ENCODE results near the gene YPEL1.
"Not testable (repeated sequence)": the region's sequence is repeated elsewhere in the genome, so short reads cannot be mapped to it uniquely, and the experiment has no call there.

The YPEL1 gene

DNA sequence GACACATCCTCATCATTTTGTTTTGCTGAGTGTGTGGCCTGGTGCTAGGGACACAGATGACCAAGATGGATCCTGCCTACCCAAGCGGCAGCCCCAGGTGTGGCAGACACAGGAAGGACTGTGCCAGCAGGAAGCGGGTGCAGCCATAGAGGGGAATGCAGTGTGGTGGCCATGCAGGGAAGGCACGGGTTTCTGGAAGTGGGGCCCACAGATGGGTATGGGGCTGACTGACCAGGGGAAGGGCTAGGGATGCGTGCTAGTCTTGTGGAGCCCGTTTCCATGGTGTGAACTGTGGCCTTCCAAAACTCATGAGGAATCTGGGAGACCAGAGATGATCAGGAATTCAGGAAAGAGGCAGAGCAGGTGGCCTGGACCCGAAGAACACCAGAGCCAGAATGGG is 33.5 kb downstream of the YPEL1 start:
- FAIRE-seq: no peak
- DNase-seq (ENCODE audit: insufficient read length, low spot score): no peak

DNA sequence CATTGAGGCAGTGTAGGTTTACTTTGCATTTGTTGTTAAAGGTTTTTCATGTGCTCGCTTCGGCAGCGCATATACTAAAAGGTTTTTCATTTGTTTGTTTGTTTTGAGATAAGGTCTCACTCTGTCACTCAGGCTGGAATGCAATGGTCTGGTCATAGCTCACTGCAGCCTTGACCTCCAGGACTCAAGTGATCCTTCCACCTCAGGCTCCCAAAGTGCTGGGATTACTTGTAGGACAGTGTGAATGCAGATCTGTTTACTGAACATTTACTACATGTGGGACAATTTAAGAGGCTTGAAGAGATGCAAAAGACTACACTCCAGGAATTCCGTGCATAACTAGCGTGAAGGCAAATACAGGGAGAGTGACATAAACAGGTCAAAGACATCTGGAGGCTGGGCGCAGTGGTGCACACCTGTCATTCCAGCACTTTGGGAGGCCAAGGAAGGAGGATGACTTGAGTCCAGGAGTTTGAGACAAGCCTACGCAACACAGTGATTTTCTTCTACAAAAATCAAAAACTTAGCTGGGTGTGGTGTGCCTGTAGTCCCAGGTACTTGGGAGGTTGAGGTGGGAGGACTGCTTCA is 34.1 kb downstream of the YPEL1 start:
- no peak for DNase-seq (ENCODE audit: insufficient read length, low spot score)
- FAIRE-seq: no peak

DNA sequence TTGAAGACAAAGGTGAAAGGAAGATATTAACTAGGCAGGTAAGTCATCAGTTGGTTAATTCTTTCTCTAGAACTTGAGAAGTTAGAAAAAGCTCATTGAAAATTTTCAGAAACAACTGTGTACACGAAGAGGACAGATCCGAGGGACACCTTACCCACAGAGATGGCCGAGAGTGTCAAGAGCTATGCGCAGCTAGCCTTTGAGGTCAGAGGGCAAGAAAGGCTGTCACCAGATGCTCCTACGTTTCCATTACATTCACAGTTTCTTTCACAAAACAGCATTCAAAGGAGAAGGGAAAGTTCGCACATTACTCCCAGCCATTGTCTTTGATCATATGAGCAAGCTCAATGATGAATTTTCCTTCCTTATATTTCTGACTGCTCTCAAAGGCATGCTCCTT is 34.8 kb downstream of the YPEL1 start:
- no peak for DNase-seq (ENCODE audit: insufficient read length, low spot score)

DNA sequence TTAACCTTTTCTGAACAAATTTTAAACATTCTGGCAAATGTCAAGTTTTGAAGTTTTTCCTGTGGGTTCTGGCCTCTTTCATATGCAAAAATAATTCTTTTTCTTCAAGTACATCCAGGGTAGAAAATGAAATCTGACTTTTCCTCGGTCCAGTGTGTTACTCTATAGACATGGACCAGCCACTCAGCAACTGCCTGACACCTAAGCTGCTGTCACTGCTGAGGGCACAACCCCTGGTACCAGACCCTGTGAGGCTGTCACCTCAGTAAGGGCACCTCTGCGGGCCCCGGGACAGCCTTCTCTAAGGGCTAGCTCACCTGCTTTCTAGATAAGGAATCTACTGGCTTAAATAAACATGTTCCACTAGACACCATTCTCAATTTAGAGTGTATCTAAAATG is 36.0 kb downstream of the YPEL1 start:
- no peak for FAIRE-seq
- DNase-seq (ENCODE audit: insufficient read length, low spot score): no peak

More for the DNA sequence above, 34.8 kb downstream of the YPEL1 start:
- FAIRE-seq: no peak

DNA sequence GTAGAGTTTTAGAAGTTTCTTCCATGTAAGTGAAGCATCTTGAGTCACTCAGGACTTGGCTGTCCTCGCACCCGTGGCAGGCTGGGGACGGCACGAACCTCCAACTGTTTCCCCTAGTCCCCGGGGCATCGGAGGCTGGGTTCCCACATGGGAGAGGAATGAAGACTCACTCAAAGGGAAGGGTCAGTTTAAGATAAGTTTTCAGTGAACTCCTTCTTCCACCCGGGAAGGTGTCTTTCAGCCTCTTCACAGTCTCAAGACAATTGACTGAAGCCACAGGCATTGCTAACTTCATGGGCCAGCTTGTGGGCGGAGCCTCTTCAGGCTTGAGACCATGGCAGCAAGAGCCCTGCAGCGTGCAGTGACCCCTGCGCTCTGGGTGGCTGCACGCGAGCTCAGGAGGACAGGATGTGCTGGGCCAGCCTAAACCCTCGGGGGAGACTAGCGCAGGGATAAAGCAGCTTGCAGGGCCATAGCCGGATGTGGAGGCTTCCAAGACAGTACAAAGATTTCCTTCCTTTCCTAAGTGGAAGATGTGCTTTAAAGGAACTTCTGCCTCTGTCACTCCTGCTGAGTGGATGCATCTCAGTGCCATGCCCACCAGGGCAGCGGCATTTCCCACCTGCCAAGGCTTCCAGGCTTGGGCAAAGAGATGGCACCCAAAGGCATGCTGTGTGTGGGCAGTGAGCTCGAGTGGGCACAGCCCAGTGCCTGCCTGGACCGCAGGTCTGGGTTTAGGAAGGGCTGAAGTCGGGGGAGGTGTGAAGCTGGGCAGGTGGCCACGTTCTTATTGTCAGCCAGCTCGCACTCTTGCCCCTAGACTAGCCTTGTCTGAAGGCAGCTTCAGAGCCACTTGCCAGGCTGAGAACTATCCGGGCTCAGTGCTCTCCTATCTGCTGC is 36.9 kb downstream of the YPEL1 start:
- FAIRE-seq: no peak
- no peak for DNase-seq (ENCODE audit: insufficient read length, low spot score)

DNA sequence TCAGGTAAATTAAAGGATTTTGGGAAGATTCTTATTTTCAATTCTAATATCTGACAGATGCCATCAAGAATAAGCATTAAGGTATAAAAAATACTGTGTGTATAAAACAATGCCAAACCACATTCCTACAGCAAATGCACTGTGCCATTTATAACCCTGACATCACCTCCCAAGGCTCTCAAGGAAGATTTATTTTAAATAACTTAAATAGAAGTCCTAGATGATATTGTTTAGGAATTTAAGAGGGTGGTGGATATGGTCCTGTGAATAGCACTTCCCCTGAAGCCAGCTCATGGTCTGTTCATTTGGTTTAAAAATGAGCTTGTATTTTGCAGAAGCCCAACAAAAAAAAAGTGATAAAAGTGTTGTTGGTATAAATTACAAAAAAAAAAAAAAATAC is 37.7 kb downstream of the YPEL1 start:
- no peak for DNase-seq (ENCODE audit: insufficient read length, low spot score)
- no peak for FAIRE-seq

DNA sequence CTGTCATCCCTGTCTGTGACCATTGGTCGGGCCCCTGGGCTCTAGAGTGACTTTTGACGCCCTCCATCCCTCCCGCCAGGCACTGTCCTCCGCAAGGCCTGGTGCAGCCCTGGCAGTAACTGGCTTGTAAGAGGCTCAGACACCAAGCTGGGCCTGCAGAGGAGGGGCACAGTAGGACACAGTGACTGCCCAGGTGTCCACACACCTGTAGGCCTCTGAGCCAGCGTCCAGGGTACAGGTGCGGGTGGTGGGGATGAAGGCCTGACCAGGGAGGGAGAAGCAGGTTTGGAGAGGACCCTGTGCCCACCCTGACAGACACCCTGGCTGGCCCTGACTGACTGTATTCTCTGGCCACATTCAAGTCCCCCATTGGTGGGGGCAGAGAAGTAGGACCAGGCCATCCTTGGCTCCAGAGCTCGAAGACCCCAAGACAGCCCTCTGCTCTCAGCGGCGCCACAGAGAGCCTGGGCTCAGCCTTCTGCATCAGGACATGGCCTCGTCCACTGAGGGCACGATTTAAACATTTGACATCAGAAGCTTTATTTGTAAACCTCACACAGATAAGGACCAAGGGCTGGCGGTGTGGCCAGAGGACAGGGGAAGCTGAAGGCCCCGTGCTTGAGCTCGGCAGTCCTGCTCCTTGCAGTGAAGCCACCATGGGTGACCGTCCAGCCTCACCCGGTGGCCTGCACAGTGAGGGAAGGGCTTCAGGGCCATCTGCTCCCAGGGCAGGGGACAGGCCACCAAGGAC is 38.4 kb downstream of the YPEL1 start:
- FAIRE-seq (no peak), DNase-seq (ENCODE audit: insufficient read length, low spot score) (no peak)

DNA sequence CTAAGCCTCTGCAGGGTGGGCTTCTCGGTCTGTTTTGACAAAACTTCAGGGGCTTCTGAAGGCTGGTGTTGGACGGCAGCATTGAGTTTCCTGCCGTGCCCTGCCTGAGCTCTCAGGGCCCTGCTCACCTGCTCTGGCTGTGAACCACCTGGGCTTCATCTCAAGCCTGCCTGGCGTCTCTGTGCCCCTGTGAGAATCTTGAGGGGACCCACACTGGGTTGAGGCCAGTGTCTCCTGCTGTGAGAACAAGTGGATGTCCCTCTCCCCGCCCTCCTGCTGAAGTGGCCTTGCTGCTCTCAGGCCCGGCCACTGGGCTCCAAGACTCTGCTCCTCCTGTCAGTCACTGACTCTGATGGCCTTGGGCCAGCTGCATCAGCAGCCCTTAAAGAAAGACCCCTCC is 39.5 kb downstream of the YPEL1 start:
- no peak for DNase-seq (ENCODE audit: insufficient read length, low spot score)
- FAIRE-seq: no peak

DNA sequence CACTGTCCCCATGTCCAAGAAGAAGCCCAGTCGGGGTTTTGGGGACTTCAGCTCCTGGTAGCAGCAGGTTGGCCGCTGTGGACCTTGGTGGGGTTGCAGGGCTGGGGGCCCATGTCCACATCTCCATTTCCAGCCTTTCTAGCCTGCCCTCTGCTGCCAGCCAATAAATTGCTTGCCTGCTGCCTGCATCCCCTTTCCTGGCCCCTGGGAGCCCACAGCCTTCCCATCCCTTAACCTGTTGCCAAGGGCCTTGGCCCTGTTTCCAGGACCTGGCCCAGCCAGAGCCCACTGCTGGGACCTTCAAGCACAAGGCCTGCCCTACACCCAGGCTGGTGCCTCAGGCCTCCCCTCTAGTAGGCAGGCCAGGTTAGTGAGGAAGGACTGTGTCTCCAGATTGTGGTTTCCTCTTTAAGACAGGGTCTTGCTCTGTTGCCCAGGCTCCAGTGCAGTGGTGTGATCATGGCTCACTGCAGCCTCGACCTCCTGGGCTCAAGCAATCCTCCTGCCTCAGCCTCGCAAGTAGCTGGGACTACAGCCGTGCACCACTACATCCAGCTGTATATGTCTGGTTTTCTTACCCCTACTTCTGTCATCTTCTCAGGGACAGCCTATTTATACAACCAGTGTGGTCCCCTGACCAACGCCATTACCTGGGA is 40.0 kb downstream of the YPEL1 start:
- FAIRE-seq: no peak
- no peak for DNase-seq (ENCODE audit: insufficient read length, low spot score)

DNA sequence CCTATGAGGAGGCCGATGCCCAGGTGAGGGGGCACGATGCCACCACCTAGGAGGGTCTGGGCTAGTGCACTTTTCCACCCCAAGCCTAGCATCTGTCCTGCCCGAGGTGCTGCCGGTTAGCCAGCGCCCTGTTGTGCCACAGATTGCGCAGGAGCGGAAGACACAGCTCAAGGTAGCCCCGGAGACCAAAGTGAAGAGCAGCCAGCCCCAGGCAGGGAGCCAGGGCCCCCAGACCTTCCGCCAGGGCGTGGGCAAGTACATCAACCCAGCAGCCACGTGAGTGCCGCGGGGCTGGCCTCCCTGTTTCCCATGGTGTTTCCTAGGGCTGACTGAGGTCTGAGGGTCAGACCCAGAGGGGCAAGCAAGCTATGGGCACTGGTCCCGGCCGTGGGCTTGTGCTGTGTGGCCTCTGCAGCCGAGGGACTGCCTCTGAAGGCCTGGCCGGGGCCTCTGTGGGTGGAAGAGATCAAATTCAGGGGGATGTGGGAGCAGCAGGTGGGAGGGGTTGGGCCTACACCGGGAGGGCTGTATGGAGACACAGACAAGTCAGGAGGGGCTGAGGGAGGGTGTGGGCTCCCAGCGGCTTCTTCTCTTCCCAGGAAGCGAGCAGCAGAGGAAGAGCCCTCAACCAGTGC is 40.7 kb downstream of the YPEL1 start:
- DNase-seq (ENCODE audit: insufficient read length, low spot score): no peak

DNA sequence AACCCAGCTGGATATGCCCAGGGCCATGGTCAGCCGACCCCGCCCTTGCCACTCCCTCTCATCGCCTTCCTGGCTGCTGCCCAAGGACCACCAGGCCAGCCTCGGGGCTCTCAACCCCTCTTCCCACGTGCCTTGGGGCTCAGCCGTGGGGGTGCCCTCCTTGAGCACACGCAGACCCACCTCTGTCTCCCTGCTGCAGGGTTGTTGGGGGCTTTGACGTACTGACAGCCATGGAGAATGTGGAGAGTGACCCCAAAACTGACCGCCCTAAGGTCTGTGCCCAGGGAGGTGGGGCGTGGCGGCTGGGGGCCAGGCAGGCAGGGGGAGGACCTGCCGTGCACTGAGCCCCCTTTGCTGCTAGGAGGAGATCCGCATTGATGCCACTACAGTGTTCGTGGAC is 41.2 kb downstream of the YPEL1 start:
- no peak for DNase-seq (ENCODE audit: insufficient read length, low spot score)
- FAIRE-seq: no peak

More for the DNA sequence above, 40.7 kb downstream of the YPEL1 start:
- no peak for FAIRE-seq

DNA sequence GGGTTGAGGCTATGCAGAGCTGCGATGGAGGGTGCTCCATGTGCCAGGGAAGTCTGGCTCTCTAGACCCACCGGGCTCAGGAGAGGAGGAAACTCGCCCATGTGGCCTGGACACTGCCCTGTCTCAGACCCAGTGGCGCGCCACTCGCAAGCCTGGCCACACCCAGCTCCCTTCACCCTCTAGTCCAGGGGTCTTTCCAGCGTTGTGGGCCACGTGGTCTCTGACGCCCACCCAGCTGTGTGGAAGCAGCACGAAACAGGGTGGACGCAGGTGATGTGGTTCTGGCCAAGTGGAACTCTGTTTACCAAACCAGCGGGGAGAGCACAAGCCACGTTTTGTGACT is 41.6 kb downstream of the YPEL1 start:
- FAIRE-seq: no peak

DNA sequence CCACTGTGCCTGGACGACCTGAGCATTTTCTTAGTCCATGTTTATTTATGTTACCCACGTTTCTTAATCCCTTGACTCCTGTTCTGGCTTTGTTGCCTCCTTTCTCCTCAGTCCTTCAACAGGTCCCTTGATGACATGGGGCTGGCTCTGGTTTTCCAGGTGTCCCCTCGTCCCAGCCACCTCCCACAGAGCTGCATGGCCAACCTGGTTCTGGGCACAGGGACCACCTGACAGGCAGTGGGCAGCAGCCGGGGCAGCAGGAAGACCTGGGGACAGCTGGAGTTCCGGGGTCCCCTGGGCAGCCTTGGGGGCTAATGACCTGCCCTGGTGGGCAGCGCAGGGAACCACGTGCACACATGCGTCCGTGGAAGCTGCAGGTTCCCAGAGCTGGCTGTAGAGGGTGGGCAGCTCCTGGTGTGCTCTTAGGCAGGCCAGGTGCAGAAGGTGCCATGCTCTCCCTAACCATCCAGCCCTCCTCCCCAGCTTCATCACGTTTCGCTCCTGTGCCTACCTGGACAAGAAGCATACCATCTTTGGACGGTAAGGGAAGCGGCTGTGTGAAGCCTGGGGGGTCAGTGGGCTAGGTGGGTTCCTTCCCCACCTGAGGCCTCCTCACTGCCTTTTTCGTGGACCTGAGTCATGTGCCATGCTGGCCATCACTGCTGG is 42.1 kb downstream of the YPEL1 start:
- DNase-seq (ENCODE audit: insufficient read length, low spot score) (no peak), FAIRE-seq (no peak)

More for the DNA sequence above, 41.6 kb downstream of the YPEL1 start:
- no peak for DNase-seq (ENCODE audit: insufficient read length, low spot score)

DNA sequence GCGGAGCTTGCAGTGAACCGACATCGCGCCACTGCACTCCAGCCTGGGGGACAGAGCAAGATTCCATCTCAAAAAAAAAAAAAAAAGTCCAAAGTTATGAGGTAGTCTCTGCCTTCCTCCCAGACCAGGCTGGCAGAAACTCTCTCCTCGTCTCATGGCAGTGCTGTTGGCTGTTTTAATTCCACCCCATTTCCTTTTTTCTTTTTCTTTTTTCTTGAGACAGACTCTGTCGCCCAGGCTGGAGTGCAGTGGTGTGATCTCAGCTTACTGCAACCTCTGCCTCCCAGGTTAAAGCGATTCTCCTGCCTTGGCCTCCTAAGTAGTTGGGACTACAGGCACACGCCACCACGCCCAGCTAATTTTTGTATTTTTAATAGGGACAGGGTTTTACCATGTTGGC is 42.7 kb downstream of the YPEL1 start:
- not testable (repeated sequence) for FAIRE-seq; DNase-seq (ENCODE audit: insufficient read length, low spot score)

DNA sequence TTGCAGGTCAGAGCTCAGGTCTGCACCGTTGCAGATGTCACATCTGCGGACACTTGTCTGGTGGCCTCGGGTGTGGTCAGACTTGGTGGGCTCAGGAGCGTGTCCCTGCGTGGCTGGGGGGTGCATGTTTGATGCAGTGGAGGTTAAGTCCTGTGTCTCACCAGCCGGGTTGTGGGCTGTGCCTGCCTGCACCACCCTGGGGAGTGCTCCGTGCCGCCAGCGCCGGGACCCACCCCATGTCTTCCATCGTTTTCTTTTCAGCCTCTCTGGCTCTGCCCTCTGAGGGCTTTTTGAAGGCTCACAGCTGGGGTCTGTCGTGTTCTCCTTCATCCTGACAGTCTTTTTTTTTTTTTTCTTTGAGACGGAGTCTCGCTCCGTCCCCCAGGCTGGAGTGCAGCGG is 43.8 kb downstream of the YPEL1 start:
- no peak for DNase-seq (ENCODE audit: insufficient read length, low spot score)
- no peak for FAIRE-seq

DNA sequence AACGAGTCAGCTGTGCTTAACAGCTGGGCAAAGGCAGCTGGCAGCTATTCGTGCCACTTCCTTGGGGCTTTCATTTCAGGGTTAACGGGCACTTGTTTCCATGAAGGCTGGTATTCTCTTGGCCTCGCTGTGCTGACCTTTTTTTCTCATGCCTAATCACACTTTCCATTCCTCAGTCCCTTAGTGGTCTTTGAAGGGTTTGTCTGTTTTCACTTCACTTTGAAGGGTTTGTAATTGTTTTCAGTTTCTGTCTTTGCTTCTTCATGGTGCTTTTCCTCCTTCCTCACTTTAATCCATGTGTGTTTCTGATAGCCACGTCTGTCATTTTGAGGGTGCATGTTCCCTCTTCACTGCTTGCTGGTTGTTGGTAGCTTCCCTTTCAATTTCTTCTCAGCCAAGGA is 45.2 kb downstream of the YPEL1 start:
- DNase-seq (ENCODE audit: insufficient read length, low spot score) (no peak), FAIRE-seq (no peak)

DNA sequence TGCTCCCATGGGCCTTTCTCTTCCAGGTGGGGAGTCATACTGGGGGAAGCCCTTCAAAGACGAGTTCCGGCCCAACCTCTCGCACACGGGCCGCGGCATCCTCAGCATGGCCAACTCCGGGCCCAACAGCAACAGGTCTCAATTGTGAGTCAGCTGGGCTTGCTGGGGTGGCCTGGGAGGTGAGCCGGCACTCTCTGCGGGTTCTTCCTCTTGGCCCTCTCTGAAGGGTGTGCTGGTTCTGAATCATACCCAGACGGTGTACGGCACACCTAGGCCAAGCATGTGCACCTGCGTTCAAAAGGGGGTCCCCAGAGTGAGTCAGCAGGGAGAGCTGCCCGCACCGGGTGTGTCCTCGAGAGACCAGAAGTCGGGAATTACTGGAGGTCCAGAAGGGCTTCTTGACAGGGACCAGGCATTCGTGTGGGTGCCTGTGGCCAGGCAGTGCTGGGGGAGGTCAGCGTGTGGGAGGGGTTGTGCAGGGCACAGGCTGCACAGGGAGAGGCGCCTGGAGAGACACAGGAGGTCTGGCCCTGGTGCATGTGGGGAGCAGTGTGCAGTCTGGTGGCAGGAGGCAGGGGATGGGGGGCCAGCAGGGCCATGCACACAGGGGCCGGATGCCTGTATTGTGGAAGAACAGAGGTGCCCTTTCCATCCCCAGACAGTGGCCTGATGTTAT is 46.8 kb downstream of the YPEL1 start:
- FAIRE-seq: no peak
- DNase-seq (ENCODE audit: insufficient read length, low spot score): no peak

DNA sequence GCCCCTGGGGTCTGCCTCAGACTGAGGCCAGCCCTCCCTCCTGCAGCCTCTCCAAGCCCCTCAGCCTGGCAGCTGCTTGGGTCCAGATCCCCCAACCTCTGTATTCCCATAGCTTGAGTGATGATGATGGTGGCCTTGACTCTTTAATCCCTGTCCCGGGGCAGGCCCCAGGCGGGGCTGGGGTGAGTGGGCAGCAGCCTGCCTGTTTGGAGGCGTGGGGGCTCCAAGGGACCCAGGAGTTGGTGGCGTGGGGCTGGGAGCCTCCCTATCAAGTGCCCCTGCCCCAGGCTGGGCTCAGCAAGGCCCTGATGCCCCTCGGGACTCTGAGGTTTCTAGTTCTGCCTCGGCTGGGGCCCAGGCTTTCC is 47.3 kb downstream of the YPEL1 start:
- no peak for FAIRE-seq
- DNase-seq (ENCODE audit: insufficient read length, low spot score): no peak

DNA sequence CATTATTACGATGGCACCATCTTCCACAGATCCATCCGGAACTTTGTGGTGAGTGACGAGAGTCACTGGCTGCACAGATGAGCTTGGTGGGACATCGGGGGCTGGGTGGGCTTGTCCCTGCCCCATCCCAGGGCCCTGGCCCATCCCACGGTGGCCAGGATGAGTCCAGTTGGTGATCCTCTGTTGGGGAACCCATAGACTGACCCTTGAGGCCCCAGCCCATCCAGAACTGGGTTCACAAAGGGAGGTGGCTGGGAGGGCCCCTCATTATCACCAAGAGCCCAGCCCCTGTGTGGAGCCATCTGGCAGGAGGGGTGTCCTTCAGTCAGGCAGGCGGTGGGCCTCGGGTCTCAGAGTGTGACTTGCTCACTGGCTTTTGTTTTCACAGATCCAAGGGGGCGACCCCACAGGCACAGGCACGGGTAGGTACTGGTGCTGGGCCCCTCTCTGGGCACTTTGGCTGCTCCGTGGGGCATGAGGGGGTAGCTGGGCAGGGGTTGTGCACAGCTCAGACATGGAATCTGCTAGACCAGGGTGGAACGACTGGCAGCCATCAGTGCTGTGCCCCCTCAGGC is 47.8 kb downstream of the YPEL1 start:
- FAIRE-seq (no peak), DNase-seq (ENCODE audit: insufficient read length, low spot score) (no peak)

Data from HTR-8/SVneo (cell line).